ENCODE results near the gene MIF4GD. TPM values are rescaled to one million over a fixed set of nuclear protein-coding genes. Genes with fewer than 3 reads are reported as not detected.
A peak's percentile ranks its signal among the peaks of the same experiment; 100 is the strongest.

The MIF4GD gene, protein sequence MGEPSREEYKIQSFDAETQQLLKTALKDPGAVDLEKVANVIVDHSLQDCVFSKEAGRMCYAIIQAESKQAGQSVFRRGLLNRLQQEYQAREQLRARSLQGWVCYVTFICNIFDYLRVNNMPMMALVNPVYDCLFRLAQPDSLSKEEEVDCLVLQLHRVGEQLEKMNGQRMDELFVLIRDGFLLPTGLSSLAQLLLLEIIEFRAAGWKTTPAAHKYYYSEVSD
- 10 to 100 TPM; 56.9 to 58.5 TPM for total RNA-seq

- no peak for DNase-seq
- Mint-ChIP-seq H3K27ac (peak within 1 kb of the TSS; percentile 87), H3K36me3 (peaks cover 17% of the 10 kb centered on the region), H3K9me3 (ENCODE audit: low read depth) (no peaks in the 10 kb centered on the region), H3K27me3 (no peaks in the 10 kb centered on the region), H3K4me1 (peaks cover 37% of the 10 kb centered on the region), H3K4me3 (peak within 1 kb of the TSS; percentile 86)
- CTCF ChIA-PET = interaction anchor here (0.6 to 5.8 kb wide), 44 partner anchors 8 to 362 kb away, joined by 3 to 95 read pairs (median 4); partner anchors contain the start of genes GGA3, GRB2, MRPL58 and MRPS7
- ATAC-seq = peak; percentile 31
These were observed at the start of gene MIF4GD for GRCh38 chr17:75270966-75271232. Gene MIF4GD (minus strand): TSS chr17:75271231. CDS start chr17:75270195, 1,036 bp downstream.

DNA sequence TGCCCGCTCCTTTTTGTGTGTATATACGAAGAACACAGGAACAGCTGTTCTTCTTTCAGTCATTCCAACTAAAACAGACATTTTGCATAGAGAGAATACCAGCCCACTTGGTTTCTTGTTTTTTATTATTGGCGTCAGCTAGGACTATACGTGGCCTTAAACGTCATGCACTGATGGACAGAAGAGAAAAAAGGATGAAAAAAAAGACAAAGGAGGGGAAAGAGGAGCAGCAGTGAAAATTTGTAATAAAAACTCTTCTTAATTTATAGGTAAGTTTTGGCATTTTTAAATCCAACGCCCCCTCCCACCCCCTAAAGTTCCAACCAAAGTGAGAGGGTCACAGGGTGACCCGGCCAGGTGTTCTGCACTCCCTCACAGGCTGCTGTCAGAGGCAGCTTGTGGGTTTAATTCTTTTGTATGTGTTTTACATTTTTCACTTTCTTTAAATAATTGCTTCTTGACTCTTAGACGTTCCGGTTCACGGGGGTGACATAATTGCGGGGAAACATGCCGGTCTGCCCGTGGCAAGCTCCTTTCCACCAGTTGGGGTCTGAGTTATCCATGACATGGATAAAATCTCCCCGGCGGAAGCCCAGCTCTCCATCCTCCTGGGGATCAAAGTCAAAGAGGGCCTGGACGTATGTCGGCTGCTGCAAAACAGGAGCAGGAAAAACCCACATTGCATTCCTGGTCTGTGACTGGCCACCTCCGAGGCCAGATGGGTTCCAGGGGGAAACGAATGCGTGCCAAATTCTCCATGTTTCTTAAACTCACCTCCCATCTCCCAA is 49.1 kb upstream of the MIF4GD start:
- no peak for ATAC-seq
- peaks cover 26% of the 10 kb centered on the region for H3K4me1 Mint-ChIP-seq
- DNase-seq = no peak
- no peaks in the 10 kb centered on the region for H3K9me3 Mint-ChIP-seq (ENCODE audit: low read depth)
- no peaks in the 10 kb centered on the region for H3K27me3 Mint-ChIP-seq
- no peak overlapping the region for H3K27ac Mint-ChIP-seq
- peaks cover 39% of the 10 kb centered on the region for H3K36me3 Mint-ChIP-seq
- CTCF ChIA-PET = interaction anchor here (1.0 to 4.3 kb wide), 5 partner anchors 17 to 92 kb away, joined by 3 to 45 read pairs (median 33); partner anchors contain the start of gene GRB2
- H3K4me3 Mint-ChIP-seq = no peak overlapping the region

DNA sequence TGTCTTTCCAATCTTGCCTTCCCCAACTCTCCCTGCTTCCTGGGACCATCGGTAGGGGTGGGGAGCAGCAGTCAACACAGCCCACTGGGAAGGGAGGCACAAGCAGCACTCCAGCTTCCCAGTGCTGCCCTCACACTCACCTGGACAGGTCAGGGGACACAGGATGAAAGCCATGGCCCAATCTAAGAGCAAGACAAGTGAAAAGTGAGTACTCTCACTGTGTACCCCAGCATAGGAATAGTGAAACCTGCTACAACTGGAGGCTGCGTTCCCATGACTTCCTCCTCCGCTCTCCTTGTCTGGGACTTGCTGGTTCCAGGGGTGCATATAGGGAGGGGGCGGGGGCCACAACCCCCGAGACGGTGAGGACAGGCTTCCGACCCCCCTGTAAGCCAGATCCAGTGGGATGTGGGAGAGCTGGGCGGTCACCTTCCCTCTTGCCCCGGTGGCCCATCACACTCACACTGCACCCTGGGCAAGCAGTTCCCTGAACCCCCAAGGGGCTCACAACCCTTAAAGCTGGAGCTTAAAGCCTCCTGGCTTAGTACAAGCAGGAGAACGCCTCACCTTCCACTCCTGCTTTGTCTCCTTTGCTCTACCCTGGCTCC is 47.7 kb upstream of the MIF4GD start:
- Mint-ChIP-seq H3K36me3 (peaks cover 35% of the 10 kb centered on the region), H3K27me3 (no peaks in the 10 kb centered on the region), H3K4me3 (no peak overlapping the region), H3K9me3 (ENCODE audit: low read depth) (no peaks in the 10 kb centered on the region), H3K4me1 (peaks cover 33% of the 10 kb centered on the region), H3K27ac (no peak overlapping the region)
- CTCF ChIA-PET = interaction anchor here (0.7 to 1.4 kb wide), 2 partner anchors 28 to 29 kb away, joined by 3 to 4 read pairs; partner anchors contain the start of gene SLC25A19
- DNase-seq (no peak), ATAC-seq (no peak)

- CTCF ChIA-PET = interaction anchor here (1.2 to 1.4 kb wide), 2 partner anchors 21 to 29 kb away, joined by 4 to 5 read pairs; partner anchors contain the start of gene SLC25A19
- Mint-ChIP-seq H3K27me3 (no peaks in the 10 kb centered on the region), H3K9me3 (ENCODE audit: low read depth) (no peaks in the 10 kb centered on the region), H3K27ac (no peak overlapping the region), H3K4me1 (peaks cover 31% of the 10 kb centered on the region), H3K36me3 (peaks cover 33% of the 10 kb centered on the region), H3K4me3 (no peak overlapping the region)
- no peak for ATAC-seq
- no peak for DNase-seq
These were observed 47.2 kb upstream of the MIF4GD start for GRCh38 chr17:75318211-75318610.

- Mint-ChIP-seq H3K9me3 (ENCODE audit: low read depth) (no peaks in the 10 kb centered on the region), H3K4me1 (peaks cover 31% of the 10 kb centered on the region), H3K4me3 (no peak overlapping the region), H3K27ac (peak overlapping the region; percentile 19), H3K36me3 (peaks cover 31% of the 10 kb centered on the region), H3K27me3 (no peaks in the 10 kb centered on the region)
- DNase-seq (no peak), ATAC-seq (no peak)
- CTCF ChIA-PET = interaction anchor here (0.6 to 1.4 kb wide), 4 partner anchors 20 to 97 kb away, joined by 3 to 5 read pairs (median 4); partner anchors contain the start of gene SLC25A19
These were observed 46.6 kb upstream of the MIF4GD start for GRCh38 chr17:75317671-75318070.

DNA sequence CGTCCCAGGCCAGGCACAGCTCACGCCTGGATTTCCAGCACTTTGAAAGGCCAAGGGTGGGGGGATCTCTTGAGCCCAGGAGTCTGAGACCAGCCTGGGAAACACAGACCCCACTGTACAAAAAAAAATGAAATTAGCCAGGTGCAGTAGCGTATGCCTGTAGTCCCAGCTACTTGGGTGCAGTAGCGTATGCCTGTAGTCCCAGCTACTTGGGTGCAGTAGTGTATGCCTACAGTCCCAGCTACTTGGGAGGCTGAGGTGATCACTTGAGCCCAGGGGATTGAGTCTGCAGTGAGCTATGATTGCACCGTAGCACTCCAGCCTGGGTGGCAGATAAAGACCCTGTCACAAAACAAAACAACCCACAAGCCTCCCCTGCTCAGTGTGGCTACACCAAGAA is 45.2 kb upstream of the MIF4GD start:
- H3K4me1 Mint-ChIP-seq = peaks cover 33% of the 10 kb centered on the region
- peak; percentile 25 for ATAC-seq
- DNase-seq = no peak
- no peak overlapping the region for H3K27ac Mint-ChIP-seq
- no peaks in the 10 kb centered on the region for H3K27me3 Mint-ChIP-seq
- CTCF ChIA-PET = interaction anchor here (0.8 to 1.7 kb wide), 10 partner anchors 9 to 138 kb away, joined by 3 to 9 read pairs (median 3); partner anchors contain the start of gene SLC25A19
- no peak overlapping the region for H3K4me3 Mint-ChIP-seq
- H3K9me3 Mint-ChIP-seq (ENCODE audit: low read depth) = no peaks in the 10 kb centered on the region
- peaks cover 25% of the 10 kb centered on the region for H3K36me3 Mint-ChIP-seq

DNA sequence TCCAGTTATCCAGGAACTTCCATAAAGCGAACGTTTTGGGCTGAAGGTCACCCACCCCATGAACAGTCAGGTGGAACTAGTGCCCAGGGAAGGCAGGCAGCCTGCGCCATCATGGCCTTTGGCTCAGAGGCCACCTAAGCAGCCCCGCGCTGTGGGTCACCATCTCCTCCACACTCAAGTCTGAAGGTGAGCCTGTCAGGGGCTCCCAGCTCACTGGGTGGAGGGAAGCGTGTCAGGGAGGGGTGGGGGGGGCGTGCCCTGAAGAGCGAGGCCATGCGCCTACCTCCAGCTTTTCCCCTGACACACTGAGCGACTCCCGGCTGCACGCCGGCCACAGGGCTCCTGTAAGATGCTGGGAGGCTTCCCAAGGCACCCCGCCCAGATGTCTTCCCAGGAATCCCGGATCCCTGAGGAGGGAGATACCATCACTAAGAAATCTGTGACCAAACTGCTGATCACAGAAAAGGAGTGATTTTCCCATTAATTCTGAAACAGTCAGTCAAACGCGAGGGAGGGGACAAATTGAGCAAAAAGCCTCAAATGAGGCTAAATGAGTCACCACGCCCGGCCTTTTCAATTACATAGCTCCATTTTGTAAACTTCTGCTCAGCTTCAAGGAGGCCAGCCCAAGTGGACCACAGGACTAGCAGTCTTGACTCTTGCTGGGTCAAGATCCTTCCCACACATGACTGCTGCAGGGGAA is 44.7 kb upstream of the MIF4GD start:
- Mint-ChIP-seq H3K4me3 (no peak overlapping the region), H3K27ac (peak overlapping the region; percentile 45), H3K36me3 (peaks cover 21% of the 10 kb centered on the region), H3K27me3 (no peaks in the 10 kb centered on the region), H3K9me3 (ENCODE audit: low read depth) (no peaks in the 10 kb centered on the region), H3K4me1 (peaks cover 33% of the 10 kb centered on the region)
- CTCF ChIA-PET = interaction anchor here (0.8 to 1.7 kb wide), 9 partner anchors 7 to 139 kb away, joined by 3 to 9 read pairs (median 3); partner anchors contain the start of gene SLC25A19
- DNase-seq = no peak
- ATAC-seq = peak; percentile 57

DNA sequence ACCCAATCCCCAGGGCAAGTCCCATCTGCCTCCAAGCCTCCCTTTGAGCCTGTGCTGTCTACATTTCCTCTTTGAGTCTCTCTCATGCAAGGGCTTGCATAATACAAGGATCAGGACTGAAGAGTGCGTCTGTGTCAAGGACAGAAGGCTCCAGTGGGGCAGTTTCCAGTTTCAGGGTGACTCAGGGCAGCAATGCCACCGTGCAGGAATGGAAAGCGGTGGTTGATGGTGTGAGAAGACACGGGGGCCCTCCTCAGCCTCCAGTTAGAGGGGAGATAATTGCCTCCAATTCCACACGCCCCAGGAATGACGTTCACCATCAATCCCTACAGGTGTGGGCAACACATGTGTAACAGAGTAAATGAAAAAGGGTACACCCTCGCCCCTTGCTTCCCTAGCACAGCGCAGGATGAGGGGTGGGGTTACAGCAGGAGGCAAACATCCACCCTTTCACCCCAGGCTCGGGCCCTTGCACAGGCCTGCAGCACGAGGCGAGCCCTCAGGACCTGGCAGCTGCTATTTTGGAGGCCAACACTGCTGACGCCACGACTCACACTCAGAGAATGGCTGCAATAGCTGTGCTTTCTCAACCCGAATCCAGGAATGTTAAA is 43.0 kb upstream of the MIF4GD start:
- H3K27ac Mint-ChIP-seq = no peak overlapping the region
- H3K4me1 Mint-ChIP-seq = peaks cover 33% of the 10 kb centered on the region
- no peaks in the 10 kb centered on the region for H3K9me3 Mint-ChIP-seq (ENCODE audit: low read depth)
- CTCF ChIA-PET = interaction anchor here (1.1 kb wide), 1 partner anchor 9 kb away, joined by 4 read pairs; no protein-coding TSS in a partner anchor
- ATAC-seq = no peak
- H3K36me3 Mint-ChIP-seq = peaks cover 12% of the 10 kb centered on the region
- DNase-seq = no peak
- no peak overlapping the region for H3K4me3 Mint-ChIP-seq
- no peaks in the 10 kb centered on the region for H3K27me3 Mint-ChIP-seq

- H3K27ac Mint-ChIP-seq = no peak overlapping the region
- no peak for ATAC-seq
These were observed 38.0 kb upstream of the MIF4GD start for GRCh38 chr17:75308732-75309629.

GRCh38 chr17:75307957-75308731 is 37.1 kb upstream of the MIF4GD start:
- Mint-ChIP-seq H3K36me3 (no peaks in the 10 kb centered on the region), H3K4me3 (no peak overlapping the region), H3K4me1 (peaks cover 3% of the 10 kb centered on the region), H3K9me3 (ENCODE audit: low read depth) (no peaks in the 10 kb centered on the region), H3K27ac (no peak overlapping the region), H3K27me3 (no peaks in the 10 kb centered on the region)
- CTCF ChIA-PET = interaction anchor here (1.1 to 2.3 kb wide), 3 partner anchors 36 to 104 kb away, joined by 3 to 6 read pairs (median 3); partner anchors contain the start of gene MIF4GD
- ATAC-seq = no peak
- no peak for DNase-seq

More at GRCh38 chr17:75308732-75309629, 38.0 kb upstream of the MIF4GD start:
- Mint-ChIP-seq H3K4me1 (peaks cover 9% of the 10 kb centered on the region), H3K9me3 (ENCODE audit: low read depth) (no peaks in the 10 kb centered on the region), H3K4me3 (no peak overlapping the region), H3K27me3 (no peaks in the 10 kb centered on the region), H3K36me3 (peaks cover 2% of the 10 kb centered on the region)
- DNase-seq = no peak
- CTCF ChIA-PET = interaction anchor here (1.0 to 2.3 kb wide), 2 partner anchors 14 to 103 kb away, joined by 3 to 6 read pairs; no protein-coding TSS in a partner anchor

DNA sequence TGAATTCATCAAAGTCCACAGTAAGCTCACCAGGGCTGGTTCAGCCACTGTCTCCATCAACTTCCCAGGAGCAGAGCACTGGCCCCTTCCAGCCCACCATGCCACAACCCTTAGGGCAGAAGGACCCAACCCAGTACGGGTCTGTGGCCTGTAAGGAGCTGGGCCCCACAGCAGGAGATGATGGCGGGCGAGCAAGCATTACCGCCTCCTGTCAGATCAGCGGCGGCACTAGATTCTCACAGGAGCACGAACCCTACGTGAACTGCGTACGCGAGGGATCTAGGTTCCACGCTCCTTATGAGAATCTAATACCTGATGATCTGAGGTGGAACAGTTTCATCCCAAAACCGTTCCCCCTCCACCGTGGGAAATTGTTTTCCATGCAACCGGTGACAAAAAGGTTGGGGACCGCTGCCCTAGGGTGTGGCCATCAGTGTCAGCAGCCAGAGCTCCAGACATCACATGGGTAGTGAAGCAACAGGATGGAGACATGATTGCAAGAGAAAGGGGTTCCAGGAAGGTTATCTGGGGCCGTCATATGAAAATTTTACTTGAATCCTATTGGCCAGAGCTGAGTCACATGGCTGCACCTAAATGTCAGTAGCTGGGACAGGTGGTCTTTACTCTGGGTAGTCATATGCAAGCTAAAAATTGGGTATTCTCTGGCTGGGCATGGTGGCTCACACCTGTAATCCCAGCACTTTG is 30.6 kb upstream of the MIF4GD start:
- Mint-ChIP-seq H3K27ac (no peak overlapping the region), H3K36me3 (no peaks in the 10 kb centered on the region), H3K27me3 (no peaks in the 10 kb centered on the region), H3K4me1 (peaks cover 9% of the 10 kb centered on the region), H3K9me3 (ENCODE audit: low read depth) (no peaks in the 10 kb centered on the region), H3K4me3 (no peak overlapping the region)
- ATAC-seq (no peak), DNase-seq (no peak)
- CTCF ChIA-PET = interaction anchor here (0.8 kb wide), 1 partner anchor 11 kb away, joined by 3 read pairs; no protein-coding TSS in a partner anchor

Data from activated CD8-positive, alpha-beta memory T cell treated with anti-CD3 and anti-CD28 coated beads, Interleukin-2, amount 10 ng/mL, durations not matched to agents 7 days and 5 days (primary cell).